Kidney tubule cell (primary cell): ENCODE measurements around the gene XRCC3.

Experiments used
- DNase-seq: peaks from one replicate; pipeline ENCODE4 v3.0.0-alpha.2; 2018; ENCODE audit warnings: low spot score

The XRCC3 gene

GRCh38 chr14:103715052-103716000, at the start of gene XRCC3, which contains the start of gene ZFYVE21:
XRCC3 (minus strand) TSS chr14:103715451; CDS start chr14:103711087, 4,364 bp downstream.
ZFYVE21 (plus strand) TSS chr14:103715810; CDS start chr14:103715842, 32 bp downstream.
- DNase-seq: peak; percentile 100

DNA sequence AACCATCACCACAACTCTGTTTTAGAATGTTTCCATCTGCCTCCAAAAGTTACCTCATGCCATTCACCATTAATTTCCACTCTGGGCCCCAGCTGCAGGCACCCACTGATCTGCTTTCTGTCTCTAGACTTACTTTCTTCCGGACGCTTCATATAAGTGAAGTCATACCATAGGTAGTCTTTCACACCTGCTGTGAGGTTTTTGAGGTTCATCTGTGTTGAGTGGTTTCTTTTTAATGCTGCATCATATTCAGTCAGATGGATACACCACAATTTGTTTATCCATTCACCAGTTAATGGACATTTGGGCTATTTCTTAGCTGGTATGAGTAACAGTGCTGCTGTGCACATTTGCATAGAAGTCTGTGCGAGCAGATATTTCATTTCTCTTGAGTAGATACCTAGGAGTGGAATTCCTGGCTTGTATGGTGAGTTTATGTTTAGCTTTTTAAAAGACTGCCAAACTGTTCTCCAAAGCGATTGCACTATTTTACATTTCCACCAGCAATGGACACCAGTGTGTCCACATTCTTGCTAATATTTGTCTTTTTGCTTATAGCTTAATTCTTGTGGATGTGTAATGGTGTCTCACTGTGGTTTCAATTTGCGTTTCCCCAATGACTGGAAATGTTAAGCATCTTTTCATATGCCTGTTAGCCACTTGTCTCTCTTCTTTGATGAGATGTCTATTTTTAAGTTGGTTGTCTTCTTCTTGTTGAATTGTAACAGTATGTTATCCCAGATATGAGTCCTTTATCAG, 48.7 kb upstream of the XRCC3 start:
- no peak for DNase-seq

- DNase-seq: no peak
These were observed 47.3 kb upstream of the XRCC3 start for GRCh38 chr14:103762541-103762940.

DNA sequence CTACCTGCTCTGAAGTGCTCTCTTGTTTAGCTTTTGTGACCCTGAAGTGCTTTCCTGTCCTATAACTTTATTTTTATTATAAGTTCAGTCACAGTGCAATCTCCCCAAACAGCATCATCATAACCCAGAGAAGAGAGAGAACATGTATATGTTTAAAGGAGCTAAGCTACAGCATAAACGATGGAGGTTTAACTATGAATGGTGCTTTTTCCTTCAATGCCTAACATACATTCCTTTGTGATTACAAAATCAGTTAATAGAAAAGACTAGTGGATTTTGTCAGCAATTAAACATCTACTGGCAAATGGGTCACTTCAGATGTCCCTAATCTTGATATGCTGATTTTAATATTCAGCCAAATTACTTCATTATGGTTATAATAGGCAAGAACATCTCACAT, 46.8 kb upstream of the XRCC3 start:
- peak; percentile 28 for DNase-seq

GRCh38 chr14:103758059-103758776, 43.0 kb upstream of the XRCC3 start:
- DNase-seq: no peak

DNA sequence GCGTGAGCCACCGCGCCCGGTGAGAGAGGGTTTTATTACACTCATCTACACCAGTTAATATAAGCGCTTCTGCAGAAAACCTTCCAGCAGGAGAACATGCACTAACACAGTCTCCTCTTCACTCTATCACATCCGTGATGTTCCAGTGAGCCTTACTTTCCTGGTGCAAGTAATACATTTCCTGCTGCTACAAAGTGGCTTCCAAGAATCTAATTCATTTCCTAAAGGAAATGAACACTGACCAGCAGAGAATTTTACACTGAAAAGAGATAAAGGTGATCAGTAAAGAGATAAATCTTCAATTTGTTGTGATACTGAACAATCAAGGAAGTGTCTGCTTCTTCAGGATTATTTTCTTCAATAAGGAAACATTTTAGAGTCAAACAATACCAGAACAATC, 39.8 kb upstream of the XRCC3 start:
- DNase-seq: no peak

GRCh38 chr14:103753774-103754173, 38.5 kb upstream of the XRCC3 start:
- DNase-seq: no peak

DNA sequence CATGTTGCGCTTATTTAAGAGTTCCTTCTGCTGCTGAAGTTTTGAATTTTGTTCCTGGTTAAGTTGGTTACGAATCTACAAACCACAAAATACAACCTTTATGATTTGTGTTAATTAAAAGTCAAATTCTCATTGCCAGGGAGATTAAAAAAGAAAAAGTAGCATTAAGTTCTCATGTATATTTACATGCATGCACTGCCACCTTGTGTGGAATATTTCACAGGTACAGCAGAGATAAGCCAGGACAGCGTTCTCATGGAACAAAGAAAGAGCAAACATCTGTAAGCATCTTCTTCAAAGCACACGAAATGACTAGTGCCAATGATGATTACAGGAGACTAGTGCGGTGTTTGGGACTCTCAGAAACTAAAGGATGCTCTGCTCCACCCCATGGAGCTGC, 34.6 kb upstream of the XRCC3 start:
- DNase-seq: no peak

GRCh38 chr14:103749452-103749851, 34.2 kb upstream of the XRCC3 start:
- DNase-seq: no peak

- DNase-seq: no peak
These were observed 33.2 kb upstream of the XRCC3 start for GRCh38 chr14:103748534-103748857.

DNA sequence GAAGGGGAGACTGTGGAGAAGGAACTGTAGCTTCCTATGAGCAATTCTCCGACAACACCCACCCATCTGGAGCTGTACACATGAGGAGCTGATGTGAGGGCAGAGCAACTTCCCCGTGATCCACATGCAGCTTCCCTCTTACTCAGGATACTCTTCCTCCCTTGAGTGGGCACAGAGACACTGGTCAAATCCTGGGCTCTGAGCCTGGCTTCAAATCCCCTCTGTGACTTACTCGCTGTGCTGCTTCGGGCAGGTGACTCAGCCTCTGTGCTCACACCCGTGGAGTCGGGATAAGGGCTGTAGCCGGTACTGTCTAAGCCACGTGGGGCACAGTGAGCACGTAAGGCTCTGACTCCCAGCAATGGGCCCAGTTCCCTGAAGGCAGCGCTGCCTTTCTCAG, 31.4 kb upstream of the XRCC3 start:
- DNase-seq: peak; percentile 77

- no peak for DNase-seq
These were observed 30.2 kb upstream of the XRCC3 start for GRCh38 chr14:103745424-103745823.

- no peak for DNase-seq
These were observed 29.6 kb upstream of the XRCC3 start for GRCh38 chr14:103744621-103745395.

GRCh38 chr14:103743691-103744090, 28.4 kb upstream of the XRCC3 start:
- no peak for DNase-seq

- no peak for DNase-seq
These were observed 27.4 kb upstream of the XRCC3 start for GRCh38 chr14:103742499-103743255.

DNA sequence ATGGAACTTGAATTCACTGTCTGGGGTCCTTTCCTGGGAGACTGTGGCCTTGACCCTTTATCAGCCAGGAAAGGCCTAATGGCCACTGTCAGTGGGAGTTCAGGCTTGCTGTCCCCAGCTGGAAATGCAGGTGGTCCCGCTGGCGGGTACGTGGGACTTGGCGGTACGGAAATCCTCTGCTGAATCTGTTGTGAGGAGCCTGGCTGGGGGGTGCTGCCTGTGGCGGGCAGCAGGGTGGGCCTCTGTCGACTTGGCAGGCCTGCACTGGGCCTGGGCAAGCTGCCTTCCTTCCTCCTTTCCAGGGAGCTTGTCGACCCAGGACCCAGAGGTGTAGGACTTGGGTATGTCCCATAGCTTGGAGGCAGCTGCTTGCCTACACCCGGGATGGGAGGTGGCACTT, 26.6 kb upstream of the XRCC3 start:
- no peak for DNase-seq

DNA sequence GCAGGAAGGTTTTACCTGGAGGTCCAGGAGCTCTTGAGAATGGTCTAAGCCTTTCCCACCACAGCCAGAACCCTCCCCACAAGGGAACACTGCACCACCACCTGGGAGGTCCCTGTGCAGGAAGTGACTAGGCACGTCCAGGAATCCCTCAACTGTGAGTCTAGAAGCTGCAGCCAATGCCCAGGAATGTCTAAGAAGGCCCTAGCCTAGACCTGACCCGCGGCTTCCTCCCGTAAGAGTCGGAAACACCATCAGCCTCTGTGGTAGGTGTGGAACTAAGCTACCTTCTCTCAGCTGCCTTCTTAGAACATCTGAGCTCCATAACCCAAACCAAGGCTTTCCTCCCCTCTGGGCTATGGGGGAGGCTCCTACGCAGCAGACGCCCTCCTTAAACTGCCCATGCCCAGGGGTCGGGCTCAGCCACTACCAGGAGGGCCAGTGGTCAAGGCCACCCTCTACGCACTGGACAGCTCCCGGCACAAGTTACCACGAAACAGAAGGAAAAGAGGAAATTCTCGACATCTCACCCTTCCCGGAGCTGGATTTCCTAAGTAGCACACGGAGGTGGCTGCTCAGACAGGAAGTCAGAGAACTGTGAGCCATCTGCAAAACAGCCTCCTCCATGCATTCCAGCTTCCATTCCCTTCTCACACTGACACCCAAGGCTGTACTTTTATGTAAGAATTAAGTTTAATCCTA, 25.9 kb upstream of the XRCC3 start:
- DNase-seq: peak; percentile 42

DNA sequence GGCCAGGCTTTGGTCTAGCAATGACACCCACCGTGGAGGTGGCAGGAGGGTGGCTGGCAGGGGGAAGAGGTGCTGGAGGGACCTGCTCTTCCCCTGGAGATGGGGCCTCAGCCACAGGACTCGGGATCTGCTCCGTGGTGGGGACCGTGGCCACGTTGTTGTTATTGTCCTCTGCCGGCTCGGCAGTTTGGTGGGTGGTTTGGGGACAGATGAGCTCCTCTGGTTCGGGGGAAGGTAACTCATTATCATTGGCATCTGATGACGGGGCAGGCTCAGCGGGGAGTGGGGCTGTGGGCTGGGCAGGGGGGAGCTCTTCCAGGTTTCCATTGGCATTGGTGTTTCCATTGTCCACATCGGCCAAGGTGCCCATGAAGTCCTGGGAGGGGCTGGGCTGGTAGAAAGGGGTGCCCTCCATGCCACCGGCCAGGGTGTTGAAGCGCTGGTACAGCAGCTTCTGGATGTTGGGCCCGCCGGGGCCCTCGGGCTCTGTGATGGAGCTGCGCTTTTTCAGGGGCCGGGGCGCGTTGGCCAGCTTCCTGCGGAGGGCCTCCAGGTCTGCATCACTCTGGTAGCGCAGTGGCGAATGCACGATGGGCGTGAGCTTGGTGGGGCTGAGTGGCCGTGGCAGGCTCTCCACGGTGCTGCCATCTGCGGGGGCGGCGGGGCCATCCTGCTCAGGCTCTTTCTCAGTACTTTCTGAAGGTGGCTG, 24.7 kb upstream of the XRCC3 start:
- DNase-seq: no peak

DNA sequence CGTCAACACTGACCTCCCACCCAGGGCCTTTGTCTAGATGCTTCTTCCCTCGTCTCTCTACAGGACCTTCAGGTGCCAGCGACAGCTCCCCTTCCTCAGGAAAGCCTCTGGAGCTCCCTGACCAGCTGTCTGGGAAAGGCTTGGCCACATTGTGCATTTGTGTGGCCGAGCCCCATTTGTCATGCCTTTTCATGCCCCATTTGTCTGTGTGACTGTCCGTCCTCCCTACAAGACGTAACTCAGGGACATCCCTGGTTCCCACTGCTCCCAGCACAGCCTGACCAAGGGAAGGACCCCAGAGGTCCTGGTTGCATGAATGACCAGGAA, 24.2 kb upstream of the XRCC3 start:
- DNase-seq: no peak
